GM19468 (cell line): Measurements from ENCODE around the gene GTPBP3.

ENCODE experiments used
- ATAC-seq: cut with Tn5 transposase; IDR thresholded peaks from one replicate; pipeline ENCODE4 v1.9.1; 2021; ENCODE audit warnings: mild to moderate bottlenecking, moderate library complexity, moderate number of reproducible peaks; ENCODE audit not compliant: unreplicated experiment; ENCODE audit errors: extremely low read depth

Gene GTPBP3

DNA sequence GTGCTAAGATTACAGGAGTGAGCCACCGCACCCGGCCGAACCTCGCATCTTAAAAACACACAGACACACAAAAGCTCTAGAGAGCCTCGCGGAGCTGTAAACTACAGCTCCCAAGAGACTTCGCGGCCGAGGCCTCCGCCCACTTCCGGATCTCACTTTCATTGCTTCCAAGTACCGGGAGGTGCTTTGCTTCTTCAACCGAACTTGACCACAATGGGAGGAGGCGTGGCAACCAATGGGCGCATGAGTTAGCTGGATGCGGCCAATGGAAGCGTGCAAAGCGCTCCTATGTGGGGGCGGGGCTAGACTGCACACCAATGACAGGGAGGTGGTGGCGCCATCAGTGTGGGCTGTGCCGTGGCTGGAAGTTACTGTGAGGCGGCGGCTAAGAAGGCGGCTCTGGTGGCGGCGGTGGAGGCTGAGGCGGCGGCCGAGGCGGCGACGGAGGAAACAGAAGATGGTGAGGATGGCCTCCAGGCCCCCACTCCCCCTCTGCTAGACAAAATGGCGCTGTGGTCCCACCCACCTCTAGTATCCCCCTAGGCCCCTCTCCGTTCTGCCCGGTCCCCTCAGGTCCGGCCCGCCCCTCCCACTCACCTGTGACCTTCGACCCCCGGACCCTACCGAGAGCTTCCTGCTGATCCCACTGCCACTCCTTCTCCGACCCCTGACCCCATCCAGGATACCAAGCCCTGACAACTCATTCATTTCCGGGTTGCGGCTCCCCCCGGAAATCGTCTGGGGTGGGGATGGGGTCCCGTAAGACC lies 28.0 kb upstream of the GTPBP3 start, which contains the start of gene DDA1:
Gene DDA1, plus strand, starts transcription at position 366 of the 767 bp plus-strand sequence. Its CDS starts 92 bp downstream, at position 458.
- ATAC-seq: no peak

DNA sequence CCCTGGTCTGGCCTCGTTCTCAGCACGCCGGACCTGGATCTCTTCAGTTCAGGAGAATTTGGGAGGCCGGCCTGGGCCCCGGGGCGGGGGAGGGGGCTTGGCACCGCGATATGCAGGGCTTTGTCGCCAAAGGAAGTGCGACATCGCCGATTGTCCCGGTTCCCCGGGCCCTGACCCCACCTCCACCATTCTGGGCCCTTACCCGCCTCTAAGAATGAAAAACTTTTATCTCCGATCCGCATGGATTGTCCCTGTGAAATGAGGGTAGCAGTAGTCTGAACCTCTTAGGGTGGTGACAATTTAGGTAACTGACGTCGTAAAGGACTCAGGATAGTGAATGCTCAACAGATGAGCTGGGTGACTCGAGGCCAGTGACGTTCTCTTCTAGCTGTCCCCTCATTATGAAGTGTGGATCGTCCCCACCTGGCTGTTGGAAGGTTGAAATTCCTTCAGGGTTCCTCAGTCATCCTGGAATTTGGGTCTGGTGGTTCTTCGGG lies 27.3 kb upstream of the GTPBP3 start:
- ATAC-seq: no peak

DNA sequence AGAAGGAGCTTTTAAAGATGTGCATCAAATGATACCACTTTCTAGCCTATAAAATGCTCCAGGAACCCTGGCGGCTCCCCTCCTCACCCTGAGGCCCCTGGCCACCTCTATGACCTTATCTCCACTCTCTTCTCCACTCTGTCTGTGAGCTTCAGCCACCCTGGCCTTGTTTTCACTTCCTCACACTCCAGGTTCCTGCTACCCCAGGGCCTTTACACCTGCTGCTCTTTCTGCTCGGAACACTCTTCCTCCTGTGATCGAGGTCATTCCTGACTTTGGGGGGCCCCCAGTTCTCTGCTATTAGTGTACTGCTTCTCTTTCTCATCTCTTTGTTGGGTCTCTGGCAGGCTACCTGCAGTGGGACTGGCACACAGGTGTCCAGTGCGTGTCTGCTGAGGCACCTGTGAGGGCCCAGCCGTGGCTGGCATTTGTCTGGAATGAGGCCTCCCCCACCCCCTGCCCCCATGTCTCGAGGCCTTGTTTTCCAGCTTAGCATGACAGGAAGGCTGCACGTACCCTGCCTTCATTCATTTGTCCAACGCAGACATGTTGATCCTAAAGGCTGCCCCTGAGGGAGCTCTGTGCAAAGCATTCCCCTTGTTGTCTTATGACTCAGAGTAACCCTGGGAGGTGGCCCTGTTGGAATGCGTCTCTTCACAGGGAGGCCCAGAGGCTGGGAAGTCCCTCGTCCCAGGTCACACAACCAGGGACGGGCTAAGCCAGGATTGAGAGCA lies 25.7 kb upstream of the GTPBP3 start:
- no peak for ATAC-seq

DNA sequence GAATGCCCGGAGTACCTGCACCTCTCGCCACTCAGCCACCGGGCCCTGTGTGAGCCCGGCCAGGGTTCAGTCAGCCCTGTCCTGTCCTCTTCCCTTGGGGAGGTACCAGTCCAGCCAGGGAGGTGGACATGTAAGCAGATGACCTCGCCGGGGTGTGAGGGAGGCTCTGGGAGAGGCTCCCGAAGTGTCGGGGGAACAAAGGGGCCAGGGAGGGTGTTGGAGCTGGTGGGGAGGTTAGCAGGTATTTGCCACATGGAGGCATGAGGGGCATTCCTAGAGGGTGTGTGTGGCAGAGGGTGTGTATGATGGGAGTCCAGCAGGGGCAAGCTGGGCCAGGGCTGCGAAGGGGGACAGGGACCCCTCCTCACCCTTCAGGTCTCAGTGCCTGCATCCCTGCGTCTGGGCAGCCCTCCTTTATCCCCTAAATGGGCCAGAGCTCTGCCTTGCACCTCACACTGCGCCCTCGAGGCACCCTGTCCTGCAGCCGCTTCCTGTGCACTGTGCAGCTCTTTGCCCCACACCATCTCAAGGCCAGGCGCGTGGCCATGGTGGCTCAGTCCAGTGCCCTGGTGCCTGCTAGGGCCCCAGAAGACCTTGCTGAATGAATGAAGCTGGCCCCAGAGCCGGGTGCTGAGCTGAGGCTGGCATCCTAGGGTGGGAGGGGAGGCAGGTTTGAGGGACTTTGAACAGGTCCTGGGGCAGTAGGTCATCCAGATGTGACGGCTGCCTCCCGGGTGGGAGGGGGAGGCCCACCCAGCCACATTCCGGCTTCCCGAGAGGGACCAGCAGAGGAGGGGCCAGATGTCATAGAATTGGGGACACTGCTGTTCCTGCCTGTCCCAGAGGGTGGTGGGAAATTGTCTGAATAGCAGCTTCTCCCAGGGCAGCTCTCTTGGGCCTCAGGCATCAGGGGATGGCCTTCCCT lies 24.9 kb upstream of the GTPBP3 start:
- ATAC-seq: no peak

DNA sequence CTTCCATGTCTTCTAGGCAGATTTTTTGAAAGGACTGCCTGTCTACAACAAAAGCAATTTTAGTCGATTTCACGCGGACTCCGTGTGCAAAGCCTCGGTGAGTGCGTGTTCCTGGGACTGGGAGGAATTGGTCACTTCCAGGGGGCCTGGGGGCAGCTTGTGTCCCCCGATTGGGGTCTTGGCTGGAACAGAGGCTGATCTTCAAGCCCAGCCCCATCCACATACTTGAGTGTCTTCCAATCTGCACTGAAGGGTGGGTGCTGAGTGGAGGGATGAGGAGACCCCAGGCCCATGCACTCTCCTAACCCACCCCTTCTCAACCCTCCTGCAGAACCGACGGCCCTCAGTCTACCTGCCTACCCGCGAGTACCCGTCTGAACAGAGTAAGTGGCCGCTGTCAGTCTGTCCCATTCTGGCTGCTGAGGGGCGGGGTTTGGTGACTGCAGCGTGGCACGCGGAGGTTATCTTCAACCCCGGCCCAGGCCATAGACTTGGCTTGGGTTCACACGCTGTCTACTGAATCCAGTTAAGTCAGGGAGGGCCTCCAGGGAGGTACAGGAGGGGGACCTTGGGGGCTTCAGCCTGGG lies 23.3 kb upstream of the GTPBP3 start:
- ATAC-seq: no peak

DNA sequence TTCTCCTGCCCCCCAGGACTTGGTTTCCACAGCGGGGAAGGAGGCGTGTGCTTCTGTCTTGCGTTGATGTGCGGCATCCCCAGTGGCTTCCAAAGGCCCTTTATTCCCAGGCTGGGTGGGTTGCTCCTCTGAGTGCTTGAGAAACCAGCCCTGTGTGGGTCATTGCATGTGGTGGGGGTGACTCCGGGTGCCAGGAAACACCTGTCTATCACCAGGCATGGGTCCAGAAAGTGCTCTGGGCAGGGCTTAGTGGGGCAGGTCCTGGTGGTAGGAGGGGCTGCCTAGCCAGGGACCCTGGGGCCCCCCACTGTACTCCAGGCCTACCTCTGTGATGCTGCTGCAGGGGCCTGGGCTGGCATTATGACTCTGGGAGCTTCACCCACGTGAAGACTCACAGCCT lies 18.4 kb upstream of the GTPBP3 start:
- ATAC-seq: no peak

DNA sequence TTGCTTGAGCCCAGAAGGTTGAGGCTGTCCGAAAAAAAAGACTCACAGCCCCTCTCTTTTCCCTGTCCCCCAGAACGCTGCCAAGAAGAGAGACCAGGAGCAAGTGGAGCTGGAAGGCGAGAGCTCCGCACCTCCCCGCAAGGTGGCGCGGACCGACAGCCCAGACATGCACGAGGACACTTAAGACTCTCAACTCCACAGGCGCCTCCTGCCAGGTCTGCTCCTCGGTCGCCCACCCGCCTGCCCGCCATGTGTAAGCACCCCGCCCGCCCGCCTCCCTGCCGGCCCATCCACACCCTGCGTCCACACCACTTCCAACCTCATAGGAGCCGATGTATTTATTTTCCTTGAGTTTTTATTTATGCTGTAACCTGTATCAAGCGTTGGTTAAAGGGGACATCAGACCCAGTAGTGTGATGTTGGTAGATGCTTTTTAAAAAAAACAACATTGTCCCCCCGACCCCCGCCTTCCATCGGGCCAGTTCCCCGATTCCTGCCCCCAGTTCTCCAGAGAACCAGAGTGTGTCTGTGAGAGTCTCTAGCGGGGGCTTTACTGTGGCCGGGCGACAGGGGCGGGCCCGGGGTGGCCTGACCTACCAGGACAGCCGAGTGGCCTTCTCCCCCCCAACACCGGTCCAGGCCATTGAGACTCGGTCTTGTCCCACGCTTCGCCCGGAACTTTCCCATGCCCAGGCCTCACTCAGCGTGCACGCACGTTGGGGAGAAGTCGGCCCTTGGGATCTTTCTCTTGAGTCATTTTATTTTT lies 17.7 kb upstream of the GTPBP3 start:
- ATAC-seq: no peak

DNA sequence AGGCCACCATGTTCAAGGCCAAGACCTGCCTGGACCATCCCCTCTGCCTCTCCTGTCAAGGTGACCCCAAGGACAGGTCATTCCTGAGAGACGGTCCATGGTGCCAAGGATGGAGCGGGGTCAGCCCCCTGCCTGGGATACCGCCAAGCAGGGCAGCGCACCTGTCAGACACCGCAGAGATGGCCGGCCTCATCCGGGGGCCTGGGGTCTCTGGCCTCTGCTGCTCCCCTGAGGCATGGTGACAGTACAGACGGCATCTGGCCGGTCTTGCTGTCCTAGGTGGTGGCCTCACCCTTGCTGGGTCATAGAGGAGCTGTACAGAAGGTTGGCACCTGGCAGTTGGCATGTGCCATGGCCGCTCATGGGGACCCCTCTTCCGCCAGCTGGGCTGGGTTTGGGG lies 16.9 kb upstream of the GTPBP3 start:
- no peak for ATAC-seq

DNA sequence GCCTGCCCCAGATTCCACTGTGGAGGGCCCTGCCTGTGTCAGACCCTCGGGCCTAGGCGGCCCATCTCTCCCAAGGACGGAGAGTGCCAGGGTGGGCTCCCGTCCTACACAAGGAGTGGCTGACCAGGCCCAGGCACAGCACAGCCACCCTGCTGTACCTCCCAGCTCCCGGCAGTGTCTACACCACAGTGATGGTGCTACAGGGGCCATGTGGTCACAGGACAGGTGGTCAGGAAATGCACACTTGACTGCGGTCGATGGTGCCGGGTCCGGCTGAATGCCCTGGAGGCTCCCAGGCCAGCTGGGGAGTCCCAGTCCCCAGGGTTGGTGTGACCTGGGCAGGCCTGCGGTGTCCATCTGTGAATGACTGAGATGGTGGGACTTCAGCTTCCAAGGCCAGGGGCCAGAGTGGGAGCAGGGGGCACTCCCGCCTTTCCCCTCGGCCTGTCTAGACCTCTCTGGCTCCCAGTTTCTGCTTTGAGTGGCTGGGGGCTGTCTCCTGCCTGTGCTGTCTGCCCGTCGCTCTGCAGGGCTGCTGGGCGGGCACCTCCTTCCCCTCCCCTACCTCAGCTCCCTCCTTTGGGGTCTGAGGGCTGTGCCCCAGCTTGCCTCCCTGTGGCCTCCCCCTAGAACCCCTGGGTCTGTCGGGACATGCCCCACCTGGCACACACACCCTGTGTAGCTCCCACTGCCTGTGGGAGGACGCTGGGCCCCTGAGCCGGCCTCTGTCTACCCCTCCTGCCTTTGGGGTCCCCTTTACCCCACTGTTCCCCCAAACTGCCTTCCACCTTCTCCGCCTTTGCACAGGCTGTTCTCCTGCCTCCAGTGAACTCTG lies 15.5 kb upstream of the GTPBP3 start:
- ATAC-seq: no peak

DNA sequence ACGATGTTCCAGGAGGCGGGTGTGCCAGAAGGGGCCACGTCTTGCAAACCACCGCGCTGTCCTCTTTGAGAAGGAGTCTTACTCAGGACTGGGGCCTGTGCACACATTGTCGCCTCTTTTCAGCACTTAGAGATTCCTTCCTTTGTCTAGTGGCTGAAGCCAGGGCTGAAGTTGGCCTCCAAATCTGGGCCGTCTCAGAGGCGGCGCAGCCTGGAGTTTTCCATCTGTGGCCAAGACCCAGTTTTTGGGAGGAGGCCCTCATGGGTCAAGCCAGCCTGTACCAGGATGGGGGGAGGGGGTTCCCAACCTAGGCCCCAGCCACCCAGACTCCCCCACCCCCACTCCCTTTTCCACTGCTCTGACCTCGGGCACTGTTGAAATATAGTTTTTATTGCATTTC lies 14.5 kb upstream of the GTPBP3 start:
- no peak for ATAC-seq

DNA sequence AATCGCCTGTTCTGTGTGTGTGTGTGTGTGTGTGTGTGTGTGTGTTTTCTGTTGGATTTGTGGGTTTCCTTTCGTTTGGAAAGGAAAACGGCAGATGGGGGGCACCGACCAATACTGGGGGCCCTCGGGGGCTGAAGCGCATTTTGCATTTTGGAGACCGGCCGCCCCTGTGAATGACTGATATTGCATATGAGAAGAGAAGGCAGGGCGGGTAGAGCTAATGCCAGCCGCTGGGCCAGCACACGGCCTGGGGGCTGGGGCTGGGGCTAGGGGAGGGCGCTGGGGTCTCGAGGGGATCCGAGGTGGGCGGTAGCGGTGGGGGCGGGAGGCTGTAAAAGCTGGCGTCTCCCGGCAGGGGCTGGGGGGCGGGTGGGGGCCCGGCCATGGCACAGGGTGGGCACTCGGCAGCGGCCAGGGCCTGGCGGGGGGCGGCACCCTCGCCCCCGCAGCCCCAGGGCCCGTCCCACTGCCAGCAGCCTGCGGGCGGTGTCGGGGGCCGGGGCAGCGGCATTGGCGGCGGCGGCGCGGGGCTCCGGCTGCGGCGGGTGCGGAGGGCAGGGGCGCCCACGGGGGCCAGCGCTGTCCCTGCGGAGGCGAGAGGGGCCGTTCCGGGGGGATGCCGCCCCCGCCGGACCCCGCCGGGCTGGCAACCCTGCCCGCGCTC lies 13.9 kb upstream of the GTPBP3 start:
- ATAC-seq: no peak

DNA sequence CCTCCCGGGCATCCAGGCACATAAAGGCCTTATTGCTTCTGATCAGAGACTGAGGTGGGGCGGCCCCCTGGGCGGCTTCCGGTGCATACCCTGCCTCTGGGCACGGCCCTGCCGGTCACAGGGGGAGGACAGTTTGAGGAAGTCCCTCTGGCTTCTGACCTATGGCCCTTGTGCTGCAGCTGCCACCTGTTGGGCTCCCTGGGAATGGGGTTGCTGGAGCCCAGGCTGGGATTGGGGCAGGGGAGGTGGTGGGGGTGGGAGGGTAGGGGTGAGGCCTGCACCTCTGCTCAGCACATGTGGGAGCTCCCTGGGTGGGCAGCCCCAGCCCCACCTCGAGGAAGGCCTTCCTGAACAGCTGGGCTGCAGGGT lies 13.4 kb upstream of the GTPBP3 start:
- ATAC-seq: no peak

DNA sequence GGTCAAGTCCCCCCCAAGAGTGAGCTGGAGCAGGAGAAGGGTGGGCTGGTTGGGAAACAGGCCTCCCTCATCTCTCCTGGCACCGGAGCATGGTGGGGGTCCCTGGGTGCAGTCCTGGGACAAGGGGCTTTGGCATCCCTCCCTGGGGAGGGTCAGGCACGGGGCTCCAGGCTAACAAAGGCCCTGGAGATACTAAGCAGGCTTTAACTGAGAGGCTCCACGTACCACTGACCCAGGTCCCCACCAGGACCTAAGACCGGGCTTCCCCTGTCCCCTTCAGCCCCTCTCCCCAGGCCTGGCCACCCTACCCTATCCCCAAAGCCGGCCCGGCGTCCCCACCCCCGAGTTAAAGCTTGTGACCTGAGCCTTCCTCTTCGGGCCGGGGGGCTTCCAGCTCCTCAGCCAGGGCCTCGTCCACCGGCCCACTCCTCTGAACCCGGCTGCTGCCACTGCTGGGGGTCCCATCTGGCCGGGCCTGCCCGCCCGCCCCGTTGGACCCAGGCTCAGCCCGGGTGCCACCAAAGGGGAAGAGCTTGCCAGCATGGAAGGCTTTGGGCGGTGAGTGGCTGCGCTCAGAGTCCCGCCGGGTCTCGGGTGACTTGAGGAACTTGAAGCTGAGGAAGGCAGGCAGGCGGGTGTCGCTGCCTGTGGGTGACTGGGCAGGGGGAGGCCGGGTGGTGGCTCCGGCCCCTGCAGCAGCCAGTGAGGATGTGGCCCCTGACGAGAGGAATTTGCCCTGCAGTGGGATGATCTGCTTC lies 12.8 kb upstream of the GTPBP3 start:
- ATAC-seq: no peak

DNA sequence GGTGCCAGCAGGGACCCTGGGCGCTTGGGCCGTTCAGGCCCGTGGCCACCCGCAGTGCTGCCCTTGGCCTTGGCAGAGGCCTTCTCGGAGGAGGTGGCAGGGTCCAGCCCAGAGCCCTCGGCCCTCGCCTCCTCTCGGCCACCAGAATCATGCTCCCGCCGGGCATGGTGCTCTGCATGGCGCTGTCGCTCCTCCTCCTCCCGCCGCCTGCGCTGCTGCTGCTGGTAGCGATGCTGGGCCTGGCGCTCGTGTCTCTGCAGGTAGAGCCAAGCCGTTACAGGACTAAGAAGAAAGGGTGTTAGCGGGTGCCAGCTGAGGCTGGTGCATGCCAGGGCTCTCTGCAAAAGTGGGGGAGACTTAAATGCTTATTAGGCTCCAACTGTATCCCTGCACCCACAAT lies 12.2 kb upstream of the GTPBP3 start:
- no peak for ATAC-seq

DNA sequence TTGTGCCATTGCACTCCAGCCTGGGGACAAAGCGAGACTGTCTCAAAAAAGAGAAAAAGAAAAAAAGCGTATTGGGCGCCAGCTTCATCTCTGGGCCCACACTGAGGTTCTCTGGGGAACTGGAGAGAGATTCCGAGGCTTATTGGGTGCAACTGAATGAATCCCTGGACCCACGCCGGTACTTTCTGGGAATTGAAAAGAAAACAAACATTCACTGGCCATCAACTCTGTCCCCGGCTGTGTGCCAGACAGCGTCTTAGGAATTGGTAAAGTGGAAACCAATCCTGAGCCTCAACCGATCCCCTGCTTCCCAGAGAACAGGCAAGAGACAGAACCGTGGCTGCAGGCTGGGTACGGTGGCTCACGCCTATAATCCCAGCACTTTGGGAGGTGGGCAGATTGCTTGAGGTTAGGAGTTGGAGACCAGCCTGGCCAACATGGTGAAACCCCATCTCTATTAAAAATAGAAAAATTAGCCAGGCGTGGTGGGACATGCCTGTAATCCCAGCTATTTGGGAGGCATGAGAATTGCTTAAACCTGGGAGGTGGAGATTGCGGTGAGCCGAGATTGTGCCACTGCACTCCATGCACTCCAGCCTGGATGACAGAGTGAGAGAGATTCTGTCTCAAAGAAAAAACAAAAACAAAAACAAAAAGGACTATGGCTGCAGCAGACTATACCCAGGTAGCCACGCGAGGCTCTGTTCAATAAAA lies 11.3 kb upstream of the GTPBP3 start:
- ATAC-seq: no peak

DNA sequence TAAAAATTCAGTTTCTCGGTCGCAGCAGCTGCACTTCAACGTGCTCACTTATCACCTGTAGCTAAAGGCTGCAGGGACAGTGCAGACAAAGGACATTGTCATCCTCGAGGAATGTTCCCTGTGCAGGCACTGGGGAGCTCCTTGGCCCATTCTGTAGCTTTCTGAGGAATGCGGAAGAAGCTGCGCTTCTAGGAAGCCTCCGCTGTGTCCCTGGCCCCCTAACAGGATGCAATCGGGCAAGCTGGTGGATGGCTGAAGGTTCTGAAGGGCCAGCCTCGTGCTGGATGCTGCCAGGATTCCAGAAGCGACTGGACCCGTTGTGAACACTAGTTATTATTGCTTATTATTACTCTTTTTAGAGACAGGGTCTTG lies 10.8 kb upstream of the GTPBP3 start:
- no peak for ATAC-seq
